H1 (cell line): ENCODE data around the gene SANBR. TPM values are rescaled to one million over a fixed set of nuclear protein-coding genes. Genes with fewer than 3 reads are reported as not detected.

Experiments
- CTCF ChIA-PET: fragments of 300-600 bp; sonication (Branson Sonifier 250); formaldehyde crosslinking; loops from one replicate; lab custom pipeline; 2021; ENCODE audit not compliant: partially characterized antibody; lab: Charles Lee
- POLR2A ChIA-PET: fragments of 300-600 bp; sonication (Branson Sonifier 250); formaldehyde crosslinking; loops from one replicate; lab custom pipeline; 2021; ENCODE audit warnings: inconsistent platforms; ENCODE audit not compliant: partially characterized antibody; lab: Charles Lee
- DNase-seq, 2 experiments: peaks; one replicate each; pipeline versions ENCODE4 v3.0.0 to v3.0.0-alpha.2; 2010 to 2022; ENCODE audit warnings: low spot score in 2 of 2, low read depth in 1 of 2, mixed read lengths in 1 of 2
- FAIRE-seq: peaks from 2 replicates; lab custom pipeline; 2011; peaks lifted over from hg19 to GRCh38; lab: Jason Lieb, UNC
- H2AFZ ChIP-seq: 2 replicates; pipeline ENCODE4 v1.8.1; 2012; ENCODE audit warnings: low read length, inconsistent platforms
- H2AK5ac ChIP-seq: 2 replicates; pipeline ENCODE4 v1.6.1; 2013; ENCODE audit warnings: low read depth, low read length
- H2BK120ac ChIP-seq: replicated peaks from 2 replicates; pipeline ENCODE3; 2013; ENCODE audit warnings: low read depth, low read length, inconsistent platforms
- H2BK12ac ChIP-seq: 2 replicates; pipeline ENCODE4 v1.6.1; 2013; ENCODE audit warnings: low read depth, low read length
- H2BK15ac ChIP-seq: 2 replicates; pipeline ENCODE4 v1.6.1; 2013; ENCODE audit warnings: low read length
- H2BK20ac ChIP-seq: 2 replicates; pipeline ENCODE4 v1.6.1; 2013; ENCODE audit warnings: low read length
- H2BK5ac ChIP-seq: 2 replicates; pipeline ENCODE4 v1.6.1; 2013; ENCODE audit warnings: low read depth, low read length
- H3K14ac ChIP-seq: 2 replicates; pipeline ENCODE4 v1.6.1; 2013; ENCODE audit warnings: inconsistent platforms; ENCODE audit not compliant: insufficient read length
- H3K18ac ChIP-seq: 2 replicates; pipeline ENCODE4 v1.6.1; 2013; ENCODE audit warnings: low read length; ENCODE audit errors: extremely low read depth
- H3K23ac ChIP-seq: 2 replicates; pipeline ENCODE4 v1.6.1; 2013; ENCODE audit warnings: inconsistent platforms; ENCODE audit not compliant: insufficient read length
- H3K23me2 ChIP-seq: 2 replicates; pipeline ENCODE4 v1.6.1; 2013; ENCODE audit warnings: low read depth, low read length
- H3K27ac ChIP-seq: 2 replicates; pipeline ENCODE4 v1.6.1; 2011; ENCODE audit warnings: low read depth, low read length, inconsistent platforms
- H3K27me3 ChIP-seq, 4 experiments: replicated peaks in 1 of 4; 1 replicate in 1 of 4; 2 replicates in 3 of 4; pipeline versions ENCODE4 v1.6.1 to v1.8.1; 2011 to 2013; ENCODE audit warnings: low read length in 3 of 4, mild to moderate bottlenecking in 3 of 4, inconsistent platforms in 2 of 4, mixed read lengths in 2 of 4, moderate library complexity in 1 of 4; ENCODE audit not compliant: control insufficient read depth in 3 of 4, insufficient read depth in 3 of 4; ENCODE audit errors: extremely low read depth in 1 of 4
- H3K36me3 ChIP-seq, 4 experiments: 2 replicates each; pipeline versions ENCODE4 v1.6.1 to v1.8.1; 2011 to 2013; ENCODE audit warnings: mild to moderate bottlenecking in 4 of 4, low read length in 3 of 4, moderate library complexity in 2 of 4, control low read depth in 1 of 4, inconsistent platforms in 1 of 4; ENCODE audit not compliant: insufficient read depth in 4 of 4, control insufficient read depth in 2 of 4
- H3K4ac ChIP-seq: replicated peaks from 2 replicates; pipeline ENCODE3; 2013; ENCODE audit warnings: low read length, low read depth, mixed read lengths, inconsistent platforms; ENCODE audit not compliant: insufficient read length
- H3K4me1 ChIP-seq, 4 experiments: replicated peaks in 1 of 4; 1 replicate in 1 of 4; 2 replicates in 3 of 4; pipeline versions ENCODE4 v1.6.1 to v1.8.1; 2011 to 2013; ENCODE audit warnings: low read length in 3 of 4, inconsistent platforms in 2 of 4, mixed read lengths in 1 of 4; ENCODE audit not compliant: insufficient read depth in 4 of 4, control insufficient read depth in 3 of 4
- H3K4me2 ChIP-seq, 2 experiments: 2 replicates each; pipeline versions ENCODE4 v1.6.1 to v1.8.1; 2011 to 2013; ENCODE audit warnings: low read depth in 2 of 2, low read length in 2 of 2, control low read depth in 1 of 2, inconsistent platforms in 1 of 2, mild to moderate bottlenecking in 1 of 2; ENCODE audit not compliant: insufficient read depth in 1 of 2
- H3K4me3 ChIP-seq, 4 experiments: fragments of 200-600, 300-600 bp in 1 of 4; sonication (generic), shearing (Covaris generic), sonication (Bioruptor Twin) in 1 of 4; 2 replicates each; pipeline versions ENCODE4 v1.5.1 to v1.8.1; 2011 to 2016; ENCODE audit warnings: low read length in 4 of 4, low read depth in 3 of 4, control low read depth in 2 of 4, inconsistent platforms in 2 of 4, mild to moderate bottlenecking in 2 of 4, mixed read lengths in 1 of 4, moderate library complexity in 1 of 4; ENCODE audit not compliant: insufficient read depth in 2 of 4; ENCODE audit errors: extremely low read depth in 1 of 4
- H3K56ac ChIP-seq: replicated peaks from 2 replicates; pipeline ENCODE3; 2013; ENCODE audit warnings: low read depth, mild to moderate bottlenecking, mixed read lengths, low read length, inconsistent platforms; ENCODE audit not compliant: insufficient read length
- H3K79me1 ChIP-seq: 2 replicates; pipeline ENCODE4 v1.6.1; 2013; ENCODE audit warnings: low read depth, low read length, control low read depth
- H3K79me2 ChIP-seq, 2 experiments: 2 replicates each; pipeline versions ENCODE4 v1.6.1 to v1.8.1; 2012 to 2013; ENCODE audit warnings: low read length in 2 of 2, mild to moderate bottlenecking in 2 of 2, inconsistent platforms in 1 of 2; ENCODE audit not compliant: insufficient read depth in 2 of 2, control insufficient read depth in 1 of 2
- H3K9ac ChIP-seq, 4 experiments: replicated peaks in 1 of 4; 1 replicate in 1 of 4; 2 replicates in 3 of 4; pipeline versions ENCODE4 v1.6.1 to v1.8.1; 2011 to 2013; ENCODE audit warnings: low read depth in 3 of 4, low read length in 3 of 4, control low read depth in 2 of 4, mild to moderate bottlenecking in 2 of 4, moderate library complexity in 2 of 4, inconsistent platforms in 1 of 4; ENCODE audit errors: extremely low read depth in 1 of 4
- H3K9me3 ChIP-seq, 2 experiments: 2 replicates each; pipeline versions ENCODE4 v1.6.1 to v1.8.1; 2012 to 2013; ENCODE audit warnings: mild to moderate bottlenecking in 2 of 2, moderate library complexity in 2 of 2, control low read depth in 1 of 2, inconsistent platforms in 1 of 2, low read depth in 1 of 2, low read length in 1 of 2, mixed read lengths in 1 of 2; ENCODE audit not compliant: insufficient read depth in 2 of 2
- H4K20me1 ChIP-seq, 2 experiments: replicated peaks in 1 of 2; 2 replicates each; pipeline versions ENCODE3 to v1.8.1; 2011 to 2013; ENCODE audit warnings: inconsistent platforms in 2 of 2, low read length in 2 of 2, mild to moderate bottlenecking in 1 of 2; ENCODE audit not compliant: insufficient read depth in 2 of 2, control insufficient read depth in 1 of 2
- H4K5ac ChIP-seq: 2 replicates; pipeline ENCODE4 v1.6.1; 2013; ENCODE audit warnings: low read length, low read depth, mixed read lengths, inconsistent platforms; ENCODE audit not compliant: insufficient read length
- H4K8ac ChIP-seq: 2 replicates; pipeline ENCODE4 v1.8.0; 2013; ENCODE audit warnings: mild to moderate bottlenecking, moderate library complexity, low read length, inconsistent platforms; ENCODE audit not compliant: insufficient read depth; ENCODE audit errors: extremely low read depth
- H4K91ac ChIP-seq: replicated peaks from 2 replicates; pipeline ENCODE3; 2013; ENCODE audit warnings: low read length, mixed read lengths, inconsistent platforms; ENCODE audit not compliant: insufficient read length
- GABPA ChIP-seq: IDR thresholded peaks from 2 replicates; pipeline ENCODE4 v1.6.1; 2011; ENCODE audit warnings: mild to moderate bottlenecking, low read length, moderate library complexity, borderline replicate concordance; ENCODE audit not compliant: insufficient read depth
- POLR2AphosphoS5 ChIP-seq: IDR thresholded peaks from 2 replicates; pipeline ENCODE4 v1.6.1; 2011; ENCODE audit warnings: low read depth, low read length
- RAD21 ChIP-seq, 2 experiments: IDR thresholded peaks in 1 of 2; conservative IDR thresholded peaks in 1 of 2; 2 replicates each; pipeline ENCODE4 v1.6.1; 2011; ENCODE audit warnings: low read depth in 2 of 2, low read length in 2 of 2, improper control_type of control experiment in 1 of 2, inconsistent platforms in 1 of 2, mild to moderate bottlenecking in 1 of 2, moderate library complexity in 1 of 2
- RXRA ChIP-seq: IDR thresholded peaks from 2 replicates; pipeline ENCODE4 v1.6.1; 2011; ENCODE audit warnings: low read depth, mild to moderate bottlenecking, low read length, moderate library complexity; ENCODE audit not compliant: insufficient read depth
- SUZ12 ChIP-seq: fragments of 200-600 bp; sonication (generic); IDR thresholded peaks from 2 replicates; pipeline ENCODE4 v1.6.1; 2012; ENCODE audit warnings: mild to moderate bottlenecking, inconsistent platforms, low read length, moderate library complexity, mixed read lengths
- polyA plus RNA-seq, 7 experiments: library from polyadenylated mRNA; depleted of rRNA in 3 of 7; stranded (reverse) in 5 of 7; unstranded in 2 of 7; fragments of >200 nt in 5 of 7; fragments of 200-250 nt in 2 of 7; gene quantifications; 1 replicate in 5 of 7; 2 replicates in 1 of 7; 4 replicates in 1 of 7; pipeline versions ENCODE4 v1.2.1 to v1.2.3, GENCODE V29; 2011 to 2013; ENCODE audit warnings: missing spikeins in 2 of 7, mixed read lengths in 2 of 7
- total RNA-seq: library from RNA; stranded (reverse); fragmentation: NEBNext Ultra II Directional; extraction: Animal tissue kit (Norgen Biotek cat#: 25700); gene quantifications from 2 replicates; pipeline ENCODE4 v1.2.1, GENCODE V29; 2021

The SANBR gene
- total and polyA plus RNA-seq, 2 of the 8 experiments (the other 6 are each of a cell fraction or from before 2014, with no cell fraction given), result 3.4 to 12.1 TPM

- Histone ChIP-seq H3K4me3 (no peak overlapping the region), H3K14ac (no peak overlapping the region), H3K4me1 (no peaks in the 10 kb centered on the region), H2BK15ac (no peak overlapping the region), H2AK5ac (no peak overlapping the region), H3K36me3 (peaks cover 0 to 9% (median 5%) of the 10 kb centered on the region in 4 experiments; a peak in 4 of 8 replicates), H3K27ac (no peak overlapping the region), H2BK20ac (no peak overlapping the region), H4K8ac (no peak overlapping the region), H3K79me1 (no peaks in the 10 kb centered on the region), H3K18ac (no peak overlapping the region), H3K9me3 (peaks cover 3% of the 10 kb centered on the region in 2 experiments; a peak in 1 of 4 replicates), H2BK12ac (no peak overlapping the region), H3K23me2 (no peaks in the 10 kb centered on the region), H3K56ac (no peak overlapping the region), H4K5ac (no peak overlapping the region), H4K20me1 (no peaks in the 10 kb centered on the region), H3K4ac (no peak overlapping the region), H3K79me2 (no peaks in the 10 kb centered on the region), H4K91ac (no peak overlapping the region), H3K9ac (no peak overlapping the region), H2BK5ac (no peak overlapping the region), H3K23ac (no peak overlapping the region), H2AFZ (no peak overlapping the region), H2BK120ac (no peak overlapping the region), H3K27me3 (no peaks in the 10 kb centered on the region), H3K4me2 (no peak overlapping the region)
- no peak for DNase-seq
- ChIA-PET POLR2A (no interaction called here), CTCF (no interaction called here)
- FAIRE-seq, result no peak
- no peak for TF ChIP-seq POLR2AphosphoS5
- no peak for TF ChIP-seq RAD21 (IDR thresholded peaks at IDR 0.05 in 1 of 2, conservative IDR thresholded peaks at IDR 0.05 in 1 of 2; ENCODE audit: low read depth in 2 of 2, low read length in 2 of 2)
- no peak for TF ChIP-seq RXRA
- TF ChIP-seq SUZ12, result no peak
- TF ChIP-seq GABPA, result no peak
Observed at GRCh38 chr2:61111708-61112107, 46.0 kb downstream of the SANBR start.
